ENCODE measurements around the gene ACOT4.

- TF ChIP-seq CREB1 (IDR thresholded peaks at IDR 0.05) (peak; percentile 36; the same call in 1 of the 2 replicates), POLR2A (IDR thresholded peaks at IDR 0.05; ENCODE audit: control extremely low read depth in 1 of 2, low read depth in 2 of 2, low read length in 2 of 2) (peak; percentile 52 to 67), CTCF (IDR thresholded peaks at IDR 0.05; ENCODE audit: control extremely low read depth in 1 of 3, insufficient read depth in 1 of 3, low read depth in 1 of 3, low read length in 3 of 3) (peak; percentile 52 to 63 (median 54)), SIN3A (conservative IDR thresholded peaks at IDR 0.05 in 1 of 2, IDR thresholded peaks at IDR 0.05 in 1 of 2; ENCODE audit: low read depth in 1 of 2, low read length in 2 of 2) (0 out of 4 replicates have a peak, but pooled peaks have one; percentile 42 to 50), FOSL1 (IDR thresholded peaks at IDR 0.05; ENCODE audit: insufficient read depth, low read depth, low read length) (no peak), TEAD4 (IDR thresholded peaks at IDR 0.05; ENCODE audit: low read depth, low read length) (no peak), CEBPB (IDR thresholded peaks at IDR 0.05; ENCODE audit: low read depth, low read length) (no peak), ZNF274 (IDR thresholded peaks at IDR 0.05; ENCODE audit: borderline replicate concordance, extremely low read depth, low read length) (no peak), YY1 (IDR thresholded peaks at IDR 0.05; ENCODE audit: low read depth, low read length) (no peak)
Observed at GRCh38 chr14:73634011-73634833, 42.5 kb downstream of the ACOT4 start.

All from H1 (cell line).